K562 (cell line): Measurements from ENCODE around the gene ANKZF1. TPM values are rescaled to one million over a fixed set of nuclear protein-coding genes. Genes with fewer than 3 reads are reported as not detected.

Experiments
- NFE2 ChIP-seq: IDR thresholded peaks from 2 replicates; pipeline ENCODE4 v1.6.1; 2014; ENCODE audit warnings: antibody characterized with exemption, low read depth
- ZNF407 ChIP-seq: fragments of 450-650 bp; IDR thresholded peaks from 2 replicates; pipeline ENCODE4 v1.6.1; 2016; ENCODE audit warnings: low read depth
- polyA plus RNA-seq, 8 experiments: library from polyadenylated mRNA; depleted of rRNA in 4 of 8; stranded (reverse) in 5 of 8; unstranded in 3 of 8; fragments of >200 nt; fragmentation: Nextera tagmentation in 2 of 8; fragmentation: Illumina TruSeq in 1 of 8; extraction: Ambion mirVana in 2 of 8; extraction: Trizol in 1 of 8; gene quantifications; 2 replicates each; pipeline versions ENCODE4 v1.2.1 to v1.2.3, GENCODE V29; 2011 to 2014; ENCODE audit warnings: inconsistent platforms in 1 of 8, missing spikeins in 1 of 8
- total RNA-seq, 7 experiments: library from RNA; depleted of rRNA in 6 of 7; stranded (reverse); fragments of >200 nt in 6 of 7; fragmentation: Illumina TruSeq in 2 of 7; extraction: Trizol in 2 of 7; gene quantifications; 2 replicates each; pipeline versions ENCODE4 v1.2.1 to v1.2.3, GENCODE V29; 2011 to 2021; ENCODE audit warnings: low replicate concordance in 1 of 7
- TF ChIP-seq, protein P1 (sequence below), 3 experiments: fragments of 200-800 bp in 1 of 3; sonication (Bioruptor generic) in 1 of 3; sonication (generic) in 1 of 3; formaldehyde crosslinking in 1 of 3; IDR thresholded peaks; 2 replicates each; pipeline versions ENCODE4 v1.6.1 to v1.8.0; 2016 to 2022; ENCODE audit warnings: mild to moderate bottlenecking in 2 of 3, missing compliant biosample characterization in 2 of 3, missing genetic modification characterization in 2 of 3, missing genetic modification reagents in 1 of 3

The ANKZF1 gene
- total and polyA plus RNA-seq, 9 of the 15 experiments (the other 6 are each of a cell fraction or from before 2014, with no cell fraction given) = 3.1 to 60.6 (median 31.0) TPM

DNA sequence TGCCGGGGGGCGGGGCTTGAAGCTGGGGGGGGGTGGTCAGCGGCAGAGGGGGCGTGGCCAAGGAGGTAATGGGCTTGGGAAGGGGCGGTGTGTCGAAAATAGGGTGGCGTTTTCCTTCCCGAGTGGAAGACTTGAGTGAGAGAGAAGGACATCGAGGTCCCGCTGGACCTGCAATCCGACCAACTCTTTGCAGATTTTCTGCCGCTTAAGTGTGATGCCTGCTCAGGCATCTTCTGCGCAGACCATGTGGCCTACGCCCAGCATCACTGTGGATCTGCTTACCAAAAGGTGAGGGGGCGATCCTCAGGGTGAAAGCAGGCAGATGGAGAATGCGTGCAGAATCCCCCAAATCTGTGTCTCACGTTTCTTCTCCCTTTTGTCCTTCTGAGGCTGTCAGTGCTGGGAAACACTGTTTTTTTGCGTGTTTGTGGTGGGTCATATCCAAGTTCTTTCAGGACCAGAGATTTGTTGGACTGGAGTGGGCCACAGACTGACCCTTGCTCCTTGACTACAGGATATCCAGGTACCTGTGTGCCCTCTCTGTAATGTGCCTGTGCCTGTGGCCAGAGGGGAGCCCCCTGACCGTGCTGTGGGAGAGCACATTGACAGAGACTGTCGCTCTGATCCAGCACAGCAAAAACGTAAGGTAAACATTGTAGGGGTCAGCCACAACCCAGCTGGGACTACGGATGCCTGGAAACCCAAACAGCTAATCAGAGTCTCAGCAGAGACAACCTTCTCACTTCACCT lies 22.3 kb upstream of the ANKZF1 start (continued):
- TF ChIP-seq ZNF407 = peak; percentile 49; the same call in 1 of the 2 replicates
- no peak for TF ChIP-seq NFE2
- TF ChIP-seq, protein P1, sequence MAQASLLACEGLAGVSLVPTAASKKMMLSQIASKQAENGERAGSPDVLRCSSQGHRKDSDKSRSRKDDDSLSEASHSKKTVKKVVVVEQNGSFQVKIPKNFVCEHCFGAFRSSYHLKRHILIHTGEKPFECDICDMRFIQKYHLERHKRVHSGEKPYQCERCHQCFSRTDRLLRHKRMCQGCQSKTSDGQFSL (CRISPR knock-in tag; IDR thresholded peaks at IDR 0.05) = peak; percentile 12; the same call in 1 of the 2 replicates
- TF ChIP-seq, protein P1 (tag; IDR thresholded peaks at IDR 0.05) = no peak; a peak in 1 of 4 replicates
